CD4-positive, alpha-beta T cell treated with Interferon alpha-2 for 1 hour (primary cell): ENCODE data around the gene MYRF.
A peak's percentile ranks its signal among the peaks of the same experiment; 100 is the strongest.

Experiments used
- DNase-seq, 2 donors: peaks; one replicate each; pipeline ENCODE4 v3.0.0-alpha.2; 2020 to 2022

Gene MYRF

GRCh38 chr11:61778357-61778886, 26.0 kb downstream of the MYRF start:
- DNase-seq: no peak

GRCh38 chr11:61778920-61779650, 26.6 kb downstream of the MYRF start:
- DNase-seq: no peak

- DNase-seq: no peak
These were observed 27.5 kb downstream of the MYRF start for GRCh38 chr11:61779666-61780525.

GRCh38 chr11:61780581-61781162, 28.2 kb downstream of the MYRF start:
- DNase-seq: no peak

GRCh38 chr11:61781585-61781984, 29.1 kb downstream of the MYRF start:
- DNase-seq: no peak

- no peak for DNase-seq
These were observed 29.9 kb downstream of the MYRF start for GRCh38 chr11:61782299-61782698.

- no peak for DNase-seq
These were observed 30.4 kb downstream of the MYRF start for GRCh38 chr11:61782841-61783240.

GRCh38 chr11:61783717-61784505, 31.5 kb downstream of the MYRF start:
- DNase-seq: no peak

GRCh38 chr11:61784506-61784805, 32.0 kb downstream of the MYRF start:
- DNase-seq: no peak

GRCh38 chr11:61785837-61786402, 33.5 kb downstream of the MYRF start:
- no peak for DNase-seq

GRCh38 chr11:61787928-61788491, 35.6 kb downstream of the MYRF start:
- peak in 1 of 2 donors; percentile 29 for DNase-seq

- DNase-seq: peak; percentile 53 to 58
These were observed 39.4 kb downstream of the MYRF start for GRCh38 chr11:61791737-61792309.

- peak; percentile 88 to 89 for DNase-seq
These were observed 40.1 kb downstream of the MYRF start, which contains the start of the genes FEN1 and TMEM258 for GRCh38 chr11:61792310-61793082. Gene FEN1 (plus strand): TSS chr11:61792911. CDS start chr11:61795362, 2,451 bp downstream. Gene TMEM258 (minus strand): TSS chr11:61792599. CDS start chr11:61792558, 41 bp downstream.

GRCh38 chr11:61793083-61793828, 40.8 kb downstream of the MYRF start:
- DNase-seq: no peak

GRCh38 chr11:61793829-61794204, 41.4 kb downstream of the MYRF start:
- DNase-seq: no peak

GRCh38 chr11:61794579-61794978, 42.1 kb downstream of the MYRF start:
- DNase-seq: no peak

GRCh38 chr11:61795459-61795858, 43.0 kb downstream of the MYRF start:
- no peak for DNase-seq

- no peak for DNase-seq
These were observed 43.6 kb downstream of the MYRF start for GRCh38 chr11:61795876-61796526.

GRCh38 chr11:61797263-61797944, 45.0 kb downstream of the MYRF start:
- peak; percentile 78 to 83 for DNase-seq
